ENCODE results near the gene STIL. TPM values are rescaled to one million over a fixed set of nuclear protein-coding genes. Genes with fewer than 3 reads are reported as not detected.

STIL gene
- total and polyA plus RNA-seq, 2 donors (not counting 3 experiments of a cell fraction or from before 2014, with no cell fraction given) = 10.3 to 28.1 TPM

- dilution Hi-C loops (cut with MboI; ENCODE audit: extremely low pct_ligation_motif_present, low sequenced_read_pairs) (no loop called here), intact Hi-C loops (cut with micrococcal nuclease) (no loop called here)
- TF ChIP-seq POLR2A (IDR thresholded peaks at IDR 0.05; ENCODE audit: low read depth, low read length) = no peak
- TF ChIP-seq FOS (IDR thresholded peaks at IDR 0.05; ENCODE audit: borderline replicate concordance, insufficient read depth, low read length) = no peak
- no peak for TF ChIP-seq MYC (IDR thresholded peaks at IDR 0.05; ENCODE audit: low read depth, low read length)
- no peak for TF ChIP-seq MAX (IDR thresholded peaks at IDR 0.05; ENCODE audit: insufficient read depth, insufficient read length)
- TF ChIP-seq JUN (IDR thresholded peaks at IDR 0.05; ENCODE audit: borderline replicate concordance, insufficient read depth, insufficient read length, low read depth) = peak; percentile 3
- H3K79me2 ChIP-seq (ENCODE audit: control insufficient read depth, insufficient read depth, low read length) = peaks cover 1% of the 10 kb centered on the region
- no peaks in the 10 kb centered on the region for H3K4me1 ChIP-seq (ENCODE audit: control insufficient read depth, extremely low read depth, insufficient read depth, low read length)
- no peaks in the 10 kb centered on the region for H3K27me3 ChIP-seq (ENCODE audit: control insufficient read depth in 2 of 2, insufficient read depth in 2 of 2, low read length in 2 of 2)
- H4K20me1 ChIP-seq (replicated peaks; ENCODE audit: control insufficient read depth, extremely low read depth, insufficient read depth, low read length) = no peaks in the 10 kb centered on the region
- peak; percentile 26 for DNase-seq (ENCODE audit: low read depth, low spot score)
- no peak overlapping the region for H2AFZ ChIP-seq (ENCODE audit: low read depth, low read length)
- H3K4me3 ChIP-seq (replicated peaks in 1 of 3; ENCODE audit: insufficient read depth in 1 of 3, low read depth in 1 of 3, low read length in 3 of 3) = no peak overlapping the region
- ChIA-PET CTCF (interaction anchor here (0.6 to 2.8 kb wide), 4 partner anchors 9 to 73 kb away, joined by 3 to 23 read pairs (median 10); no protein-coding TSS in a partner anchor), POLR2A (interaction anchor here (0.7 kb wide), 1 partner anchor 40 kb away, joined by 7 read pairs; no protein-coding TSS in a partner anchor)
- no peak overlapping the region for H3K9ac ChIP-seq (replicated peaks; ENCODE audit: extremely low read depth, insufficient read depth, low read length)
- no peak overlapping the region for H3K4me2 ChIP-seq (ENCODE audit: insufficient read depth, low read length)
- no peak for FAIRE-seq
- H3K36me3 ChIP-seq (ENCODE audit: control insufficient read depth in 2 of 2, extremely low read depth in 1 of 2, insufficient read depth in 2 of 2, low read length in 2 of 2) = peaks cover 0 to 3% of the 10 kb centered on the region in 2 experiments
- no peaks in the 10 kb centered on the region for H3K9me3 ChIP-seq (replicated peaks; ENCODE audit: control insufficient read depth, insufficient read depth, low read length)
- no TSS peak for BruUV-seq (replicated peaks)
- H3K27ac ChIP-seq (ENCODE audit: insufficient read depth, low read depth, low read length) = no peak overlapping the region
- H3K9me1 ChIP-seq (replicated peaks; ENCODE audit: control insufficient read depth, extremely low read depth, insufficient read depth, low read length) = no peaks in the 10 kb centered on the region
These were observed 61.6 kb downstream of the STIL start for GRCh38 chr1:47252369-47252768.

GRCh38 chr1:47249755-47250154 lies 64.2 kb downstream of the STIL start:
- no TSS peak for BruUV-seq (replicated peaks)
- Histone ChIP-seq H3K9ac (replicated peaks; ENCODE audit: extremely low read depth, insufficient read depth, low read length) (no peak overlapping the region), H3K27ac (ENCODE audit: insufficient read depth, low read depth, low read length) (no peak overlapping the region), H2AFZ (ENCODE audit: low read depth, low read length) (no peak overlapping the region), H3K4me3 (replicated peaks in 1 of 3; ENCODE audit: insufficient read depth in 1 of 3, low read depth in 1 of 3, low read length in 3 of 3) (no peak overlapping the region), H3K79me2 (ENCODE audit: control insufficient read depth, insufficient read depth, low read length) (no peaks in the 10 kb centered on the region), H3K9me3 (replicated peaks; ENCODE audit: control insufficient read depth, insufficient read depth, low read length) (no peaks in the 10 kb centered on the region), H4K20me1 (replicated peaks; ENCODE audit: control insufficient read depth, extremely low read depth, insufficient read depth, low read length) (no peaks in the 10 kb centered on the region), H3K9me1 (replicated peaks; ENCODE audit: control insufficient read depth, extremely low read depth, insufficient read depth, low read length) (no peaks in the 10 kb centered on the region), H3K36me3 (ENCODE audit: control insufficient read depth in 2 of 2, extremely low read depth in 1 of 2, insufficient read depth in 2 of 2, low read length in 2 of 2) (peaks cover 0 to 3% of the 10 kb centered on the region in 2 experiments), H3K4me1 (ENCODE audit: control insufficient read depth, extremely low read depth, insufficient read depth, low read length) (no peaks in the 10 kb centered on the region), H3K27me3 (ENCODE audit: control insufficient read depth in 2 of 2, insufficient read depth in 2 of 2, low read length in 2 of 2) (no peaks in the 10 kb centered on the region), H3K4me2 (ENCODE audit: insufficient read depth, low read length) (no peak overlapping the region)
- DNase-seq (ENCODE audit: low read depth, low spot score) = no peak
- dilution Hi-C loops (cut with MboI; ENCODE audit: extremely low pct_ligation_motif_present, low sequenced_read_pairs) = no loop called here
- ChIA-PET CTCF (interaction anchor here (1.3 kb wide), 1 partner anchor 14 kb away, joined by 5 read pairs; no protein-coding TSS in a partner anchor), POLR2A (no interaction called here)
- intact Hi-C loops (cut with micrococcal nuclease) = no loop called here
- TF ChIP-seq JUN (IDR thresholded peaks at IDR 0.05; ENCODE audit: borderline replicate concordance, insufficient read depth, insufficient read length, low read depth) (no peak), POLR2AphosphoS5 (IDR thresholded peaks at IDR 0.05; ENCODE audit: insufficient read depth, low read depth, low read length) (no peak), EZH2 (IDR thresholded peaks at IDR 0.05; ENCODE audit: borderline replicate concordance, low read depth, low read length, severe bottlenecking) (no peak), CTCF (IDR thresholded peaks at IDR 0.05; ENCODE audit: extremely low read depth in 1 of 2, insufficient read depth in 1 of 2, low read depth in 1 of 2, low read length in 2 of 2) (no peak), MYC (IDR thresholded peaks at IDR 0.05; ENCODE audit: low read depth, low read length) (no peak), FOS (IDR thresholded peaks at IDR 0.05; ENCODE audit: borderline replicate concordance, insufficient read depth, low read length) (no peak), POLR2A (IDR thresholded peaks at IDR 0.05; ENCODE audit: low read depth, low read length) (no peak), MAX (IDR thresholded peaks at IDR 0.05; ENCODE audit: insufficient read depth, insufficient read length) (no peak), GATA2 (IDR thresholded peaks at IDR 0.05; ENCODE audit: insufficient read depth, insufficient read length, low read depth, low read length) (no peak)
- FAIRE-seq = no peak
